Stimulated activated CD4-positive, alpha-beta T cell treated with anti-CD3 and anti-CD28 coated beads, Interleukin-4, amount 100 ng/mL, for 24 hours (primary cell): ENCODE measurements around the gene ACTN3.

Experiments
- DNase-seq: peaks from one replicate; pipeline ENCODE4 v3.0.0-alpha.2; 2020

ACTN3 gene

DNA sequence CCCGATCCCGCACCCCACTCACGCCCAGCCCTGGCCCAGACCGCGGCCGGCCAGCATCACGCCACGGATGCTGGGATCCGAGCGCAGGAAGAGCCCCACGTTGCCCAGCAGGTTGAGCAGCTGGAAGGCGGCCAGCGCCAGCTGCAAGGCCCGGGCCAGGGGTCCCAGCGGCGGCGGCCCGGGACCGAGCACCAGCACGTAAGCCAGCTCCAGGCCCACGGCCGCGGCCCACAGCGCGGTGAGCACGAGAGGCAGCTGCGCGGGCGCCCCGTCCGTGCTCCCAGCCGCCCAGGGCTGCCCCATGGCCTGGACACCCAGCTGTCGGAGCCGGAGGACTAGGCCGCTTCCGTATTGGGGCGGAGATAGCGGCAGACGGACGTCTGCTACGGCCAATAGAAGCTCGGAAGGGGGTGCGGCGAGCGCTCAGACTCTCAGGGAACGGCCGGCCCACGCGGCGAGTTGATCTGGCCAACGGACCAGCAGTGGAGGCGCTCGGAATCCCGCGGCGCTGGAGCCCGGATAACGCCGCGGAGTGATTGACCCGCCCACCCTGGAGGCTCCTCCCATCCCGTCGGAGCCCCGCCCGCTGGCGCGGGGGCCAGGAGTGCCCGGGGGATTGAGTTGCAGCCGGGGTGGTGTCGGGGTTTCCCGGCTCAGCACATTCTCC lies 869 bp upstream of the ACTN3 start, which contains the start of gene ZDHHC24:
ZDHHC24 (minus strand) TSS at position 348 of the 667 bp plus-strand sequence; CDS start at position 303, 45 bp downstream.
- DNase-seq: peak; percentile 91

- no peak for DNase-seq
Measured at GRCh38 chr11:66546966-66547661, 411 bp downstream of the ACTN3 start.

DNA sequence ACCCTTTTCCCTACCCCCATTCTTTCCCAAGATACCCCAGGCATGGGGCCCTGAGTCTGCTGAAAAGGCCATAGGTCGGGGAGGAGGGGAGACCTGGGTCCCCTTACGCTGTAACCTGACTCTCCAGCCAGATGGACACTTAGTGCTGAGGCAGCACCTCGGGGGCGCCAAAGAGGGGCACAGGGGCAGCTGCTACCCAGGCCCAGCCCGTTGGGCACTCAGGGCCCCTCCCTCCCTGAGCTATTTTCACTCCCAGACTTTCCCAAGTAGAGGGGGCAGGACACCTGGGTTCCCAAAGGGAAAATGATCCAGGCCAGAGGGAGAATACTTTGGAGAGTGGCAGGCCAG lies 933 bp downstream of the ACTN3 start:
- DNase-seq: no peak

- DNase-seq: no peak
Measured at GRCh38 chr11:66548041-66548440, 1.3 kb downstream of the ACTN3 start.

DNA sequence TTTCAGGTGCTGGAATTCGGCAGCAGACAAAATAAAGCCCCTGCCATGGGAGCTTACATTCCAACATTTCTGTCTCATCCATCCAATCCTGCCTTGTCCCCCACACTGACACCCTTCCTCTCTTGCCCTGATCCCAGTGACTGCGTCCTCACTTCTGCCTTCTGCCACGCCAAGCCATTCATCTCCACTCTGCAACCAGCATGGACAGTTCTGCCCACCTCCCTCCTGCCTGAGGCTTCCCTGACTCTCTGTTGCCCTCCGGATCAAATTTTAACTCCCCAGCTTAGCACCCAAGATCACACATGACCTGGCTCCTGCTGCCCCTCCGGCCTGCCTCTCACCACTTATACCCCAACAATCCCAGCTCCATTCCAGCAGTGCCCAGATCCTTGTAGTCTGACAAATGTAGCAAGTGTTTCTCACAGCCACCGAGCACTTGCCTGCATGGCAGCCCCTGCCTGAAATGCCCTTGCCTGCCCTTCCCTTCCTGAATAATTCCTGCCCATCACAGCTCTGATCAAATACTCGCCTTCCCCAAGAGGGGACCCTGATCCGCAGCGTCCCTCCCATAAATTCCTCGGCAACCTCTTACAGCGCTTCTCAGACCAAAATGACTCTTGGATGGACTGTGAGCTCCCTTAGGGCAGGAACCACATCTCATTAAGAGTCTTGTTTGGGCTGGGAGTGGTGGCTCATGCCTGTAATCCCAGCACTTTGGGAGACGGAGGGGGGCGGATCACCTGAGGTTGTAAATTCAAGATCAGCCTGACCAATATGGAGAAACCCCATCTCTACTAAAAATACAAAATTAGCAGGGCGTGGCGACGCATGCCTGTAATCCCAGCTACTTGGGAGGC lies 2.3 kb downstream of the ACTN3 start:
- no peak for DNase-seq

- DNase-seq: no peak
Measured at GRCh38 chr11:66549696-66550095, 3.0 kb downstream of the ACTN3 start.

GRCh38 chr11:66550887-66551286 lies 4.2 kb downstream of the ACTN3 start:
- no peak for DNase-seq

DNA sequence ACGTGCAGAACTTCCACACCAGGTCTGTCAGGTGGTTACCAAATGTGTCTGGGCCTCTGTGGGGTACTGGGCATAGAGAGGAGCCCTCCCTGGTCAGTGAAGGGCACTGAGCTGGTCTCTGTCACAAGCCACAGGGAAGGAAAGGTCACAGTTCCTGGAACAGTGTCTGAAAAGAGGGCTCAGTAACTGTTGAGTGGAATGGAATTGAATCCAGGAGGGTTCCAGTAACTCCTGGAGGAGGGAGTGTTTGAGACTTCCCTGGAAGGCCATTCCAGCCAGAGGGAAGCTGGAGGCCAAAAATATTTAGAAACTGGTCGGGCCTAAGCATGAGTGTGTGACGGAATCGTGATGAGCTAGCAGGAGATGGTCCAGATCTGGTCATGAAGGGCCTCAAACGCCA lies 7.9 kb downstream of the ACTN3 start:
- no peak for DNase-seq

GRCh38 chr11:66555416-66555815 lies 8.7 kb downstream of the ACTN3 start:
- DNase-seq: no peak

DNA sequence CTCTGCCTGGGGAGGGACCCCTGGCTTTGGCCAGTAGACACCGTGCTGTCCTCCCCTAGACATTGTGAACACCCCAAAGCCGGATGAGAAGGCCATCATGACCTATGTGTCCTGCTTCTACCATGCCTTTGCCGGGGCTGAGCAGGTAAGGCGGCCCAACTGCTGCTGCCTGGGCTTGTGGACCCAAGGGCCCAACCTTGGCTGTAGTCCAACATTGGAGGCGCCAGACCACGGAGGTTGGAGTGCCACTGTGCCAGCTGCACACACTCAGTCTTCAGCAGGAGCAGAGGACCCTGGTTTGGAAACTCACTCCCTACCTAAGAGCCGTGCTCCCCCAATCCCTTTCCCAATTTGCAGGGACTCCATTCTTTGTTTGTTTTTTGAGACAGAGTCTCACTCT lies 9.4 kb downstream of the ACTN3 start:
- no peak for DNase-seq

DNA sequence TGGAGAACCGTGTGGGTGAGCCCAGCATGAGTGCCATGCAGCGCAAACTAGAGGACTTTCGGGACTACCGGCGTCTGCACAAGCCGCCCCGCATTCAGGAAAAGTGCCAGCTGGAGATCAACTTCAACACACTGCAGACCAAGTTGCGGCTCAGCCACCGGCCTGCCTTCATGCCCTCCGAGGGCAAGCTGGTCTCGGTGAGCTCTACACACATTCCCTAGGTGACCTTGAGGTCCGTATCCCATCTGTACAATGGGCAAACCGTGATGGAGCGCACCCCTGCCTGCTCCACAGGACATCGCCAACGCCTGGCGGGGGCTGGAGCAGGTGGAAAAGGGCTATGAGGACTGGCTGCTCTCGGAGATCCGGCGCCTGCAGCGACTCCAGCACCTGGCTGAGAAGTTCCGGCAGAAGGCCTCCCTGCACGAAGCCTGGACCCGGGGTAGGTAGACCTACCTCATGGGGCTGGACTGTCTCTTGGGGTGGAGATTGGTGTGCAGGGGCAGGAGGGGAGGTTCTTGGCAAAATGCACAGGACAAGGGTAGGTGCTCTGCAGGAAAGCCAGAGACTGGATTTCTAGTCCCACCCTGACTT lies 11.1 kb downstream of the ACTN3 start:
- no peak for DNase-seq

GRCh38 chr11:66559142-66559865 lies 12.6 kb downstream of the ACTN3 start:
- DNase-seq: peak; percentile 21

GRCh38 chr11:66559866-66560676 lies 13.4 kb downstream of the ACTN3 start:
- no peak for DNase-seq

DNA sequence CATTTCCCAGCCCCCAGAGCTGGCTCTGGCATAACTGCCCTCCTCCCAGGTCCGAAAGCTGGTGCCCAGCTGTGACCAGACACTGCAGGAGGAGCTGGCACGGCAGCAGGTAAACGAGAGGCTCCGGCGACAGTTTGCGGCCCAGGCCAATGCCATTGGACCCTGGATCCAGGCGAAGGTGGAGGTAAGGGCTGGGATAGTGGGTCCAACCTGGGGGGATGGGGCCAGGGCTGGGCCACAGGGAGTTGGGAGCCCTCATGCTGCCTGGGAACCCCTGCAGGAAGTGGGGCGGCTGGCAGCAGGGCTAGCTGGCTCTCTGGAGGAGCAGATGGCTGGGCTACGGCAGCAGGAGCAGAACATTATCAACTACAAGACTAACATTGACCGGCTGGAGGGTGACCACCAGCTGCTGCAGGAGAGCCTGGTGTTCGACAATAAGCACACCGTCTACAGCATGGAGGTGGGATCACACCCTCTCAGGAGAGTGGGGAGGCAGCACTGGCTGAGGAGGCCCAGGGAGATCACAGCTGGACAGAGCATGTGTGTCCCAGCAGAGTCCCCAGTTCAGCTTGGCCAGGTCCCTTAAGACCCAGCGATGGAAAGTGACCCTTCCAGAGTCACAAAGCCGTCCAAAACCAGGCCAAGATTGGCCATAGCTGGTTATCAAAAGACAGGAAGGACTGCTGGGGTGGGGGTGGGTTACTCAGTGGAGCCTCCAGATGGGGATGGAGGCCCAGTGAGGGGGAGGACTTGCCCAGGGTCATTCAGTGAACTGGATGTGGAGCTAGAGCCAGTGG lies 14.7 kb downstream of the ACTN3 start:
- no peak for DNase-seq

DNA sequence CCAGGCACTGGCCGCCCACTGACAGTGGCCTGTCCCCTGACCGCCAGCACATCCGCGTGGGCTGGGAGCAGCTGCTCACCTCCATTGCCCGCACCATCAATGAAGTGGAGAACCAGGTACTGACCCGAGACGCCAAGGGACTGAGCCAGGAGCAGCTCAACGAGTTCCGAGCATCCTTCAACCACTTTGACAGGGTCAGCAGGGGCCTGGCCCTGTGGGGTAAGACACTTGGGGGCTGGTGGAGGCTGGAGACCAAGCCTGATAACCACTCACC lies 15.2 kb downstream of the ACTN3 start:
- no peak for DNase-seq

DNA sequence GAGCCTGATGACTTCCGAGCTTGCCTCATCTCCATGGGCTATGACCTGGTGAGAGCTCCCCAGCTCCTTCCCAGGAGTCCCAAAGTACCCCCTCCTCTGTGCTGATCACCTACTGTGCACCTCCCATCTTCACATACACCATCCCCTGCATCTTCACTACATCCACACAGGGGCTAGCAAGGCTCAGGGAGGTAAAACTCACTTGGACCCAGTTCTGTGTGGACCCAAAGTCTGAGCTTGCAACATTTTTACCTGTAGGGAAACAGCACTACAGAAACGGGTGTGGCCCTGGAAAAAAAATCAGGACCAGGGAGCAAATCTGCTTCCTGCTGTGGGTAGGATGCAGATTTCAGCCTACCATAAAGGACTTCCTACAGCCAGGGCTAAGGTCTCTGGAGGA lies 15.6 kb downstream of the ACTN3 start:
- DNase-seq: no peak

GRCh38 chr11:66562907-66563583 lies 16.3 kb downstream of the ACTN3 start:
- DNase-seq: no peak

- no peak for DNase-seq
Measured at GRCh38 chr11:66563832-66564231, 17.1 kb downstream of the ACTN3 start.

DNA sequence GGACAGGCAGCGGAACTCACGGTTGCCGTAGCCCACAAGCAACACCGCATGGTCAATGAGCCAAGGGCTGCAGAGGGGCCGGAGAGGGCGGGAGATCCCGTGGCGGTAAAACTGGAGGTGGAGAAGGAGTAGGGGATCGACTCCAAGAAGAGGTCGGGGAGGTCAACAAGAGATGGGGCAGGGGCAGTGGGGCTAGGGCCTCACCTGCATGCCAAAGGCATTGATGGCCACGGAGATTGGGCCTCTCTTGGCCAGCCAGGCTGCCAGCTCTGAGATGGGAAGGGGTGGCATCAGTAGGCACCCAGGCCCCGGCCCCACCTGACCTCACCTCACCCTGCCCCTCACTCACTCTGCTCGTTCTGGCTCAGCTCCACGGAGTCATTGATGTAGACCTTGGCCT lies 17.8 kb downstream of the ACTN3 start:
- no peak for DNase-seq

DNA sequence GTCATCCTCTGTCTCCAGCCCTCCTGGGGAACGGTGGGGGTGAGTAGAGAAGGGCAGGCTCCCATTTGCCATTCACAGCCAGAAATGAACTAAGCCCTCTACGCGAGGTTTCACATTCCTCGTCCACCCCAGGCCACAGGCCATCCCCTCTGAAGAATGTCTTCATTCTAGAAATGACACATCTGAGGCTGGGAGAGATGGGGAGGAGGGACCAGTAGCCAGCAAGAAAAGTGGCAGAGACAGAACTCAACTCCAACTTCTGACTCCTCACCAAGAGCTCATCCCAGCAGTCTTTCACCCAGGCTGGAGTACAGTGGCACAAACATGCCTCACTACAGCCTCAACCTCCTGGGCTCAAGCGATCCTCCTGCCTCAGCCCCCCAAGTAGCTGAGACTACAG lies 18.3 kb downstream of the ACTN3 start:
- DNase-seq: no peak

DNA sequence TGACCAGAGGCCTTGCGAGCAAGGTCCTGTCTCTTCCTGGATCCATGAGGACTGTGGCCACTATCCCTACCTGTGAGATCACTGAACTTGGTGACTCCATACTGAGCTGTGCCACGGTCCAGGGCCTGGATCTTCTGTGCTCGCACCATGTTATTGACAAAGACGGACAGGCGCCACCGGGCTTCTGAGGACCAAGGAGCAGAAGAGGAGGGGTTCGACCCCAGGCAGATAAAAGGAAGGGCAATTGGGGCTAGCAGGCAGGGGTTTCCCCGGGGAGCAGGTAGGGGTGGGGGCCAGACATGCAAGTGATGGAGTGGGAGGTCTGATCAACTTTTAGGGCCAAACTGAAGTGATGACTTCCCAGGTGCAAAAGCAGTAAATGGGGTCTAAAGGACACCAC lies 19.5 kb downstream of the ACTN3 start:
- no peak for DNase-seq
